GM12873 (cell line): ENCODE measurements around the gene CFC1.
"Not testable (repeated sequence)": the region's sequence is repeated elsewhere in the genome, so short reads cannot be mapped to it uniquely, and the experiment has no call there.

Experiments
- CTCF ChIP-seq: IDR thresholded peaks from 2 replicates; pipeline ENCODE4 v1.5.1; 2012; ENCODE audit warnings: low read depth, mild to moderate bottlenecking, moderate library complexity, low read length, control low read depth; ENCODE audit not compliant: insufficient read depth; ENCODE audit errors: missing control alignments

Gene CFC1

DNA sequence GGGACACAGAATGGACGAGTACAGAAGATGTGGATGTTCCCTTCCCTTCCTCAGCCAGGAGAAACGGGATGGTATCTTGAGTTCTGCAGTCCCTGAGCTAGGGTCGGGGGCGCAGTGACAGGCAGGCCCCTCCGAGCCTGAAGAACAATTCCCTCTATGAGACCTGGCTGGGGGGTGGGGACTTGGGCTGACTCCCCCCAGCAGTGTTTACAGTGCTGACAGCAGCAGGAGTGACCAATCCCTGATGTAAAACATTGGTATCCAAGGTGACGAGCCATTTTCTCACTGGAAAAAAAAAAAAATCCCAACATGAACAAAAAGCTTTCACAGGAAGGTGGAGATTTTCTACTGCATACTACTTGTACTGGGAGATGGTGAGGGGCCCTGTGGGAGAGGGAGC lies at the start of gene CFC1:
CFC1 (minus strand) TSS at position 183 of the 400 bp plus-strand sequence. CDS start 288 bp downstream, outside the sequence.
- not testable (repeated sequence) for TF ChIP-seq CTCF

DNA sequence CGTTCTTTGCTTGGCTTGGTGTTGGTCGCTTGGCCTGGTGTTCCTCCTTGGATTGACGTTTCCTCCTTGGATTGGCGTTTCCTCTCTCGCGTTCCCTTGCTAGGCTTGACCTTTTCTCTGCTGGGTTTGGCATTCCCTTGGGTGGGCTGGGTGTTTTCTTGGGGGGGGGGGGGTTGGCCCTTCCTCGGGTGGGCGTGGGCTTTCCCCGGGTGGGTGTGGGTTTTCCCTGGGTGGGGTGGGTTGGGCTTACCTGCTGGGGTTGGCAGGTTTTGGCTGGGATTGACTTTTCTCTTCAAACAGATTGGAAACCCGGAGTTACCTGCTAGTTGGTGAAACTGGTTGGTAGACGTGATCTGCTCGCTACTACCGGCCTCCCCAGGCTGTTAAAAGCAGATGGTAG lies 11.8 kb upstream of the CFC1 start, which contains the start of gene POTEJ:
POTEJ (plus strand) TSS at position 301 of the 400 bp plus-strand sequence; CDS start at position 394, 93 bp downstream.
- not testable (repeated sequence) for TF ChIP-seq CTCF
